NT2/D1 (cell line): ENCODE data around the gene CRY2.

Experiments
- DNase-seq: peaks from one replicate; pipeline ENCODE4 v3.0.0-alpha.2; 2011; ENCODE audit warnings: low read depth, low spot score
- H3K27me3 ChIP-seq: 2 replicates; pipeline ENCODE4 v1.6.0; 2011; ENCODE audit warnings: mild to moderate bottlenecking; ENCODE audit not compliant: insufficient read length, insufficient read depth
- H3K36me3 ChIP-seq: 2 replicates; pipeline ENCODE4 v1.6.1; 2011; ENCODE audit warnings: mild to moderate bottlenecking, low read length, mixed read lengths; ENCODE audit not compliant: insufficient read depth, insufficient read length
- H3K4me1 ChIP-seq: 2 replicates; pipeline ENCODE4 v1.5.1; 2011; ENCODE audit not compliant: insufficient read depth, insufficient read length
- H3K4me3 ChIP-seq: 2 replicates; pipeline ENCODE4 v1.5.1; 2011; ENCODE audit warnings: low read depth; ENCODE audit not compliant: insufficient read length
- H3K9ac ChIP-seq: 2 replicates; pipeline ENCODE4 v1.6.0; 2011; ENCODE audit warnings: low read depth; ENCODE audit not compliant: insufficient read length
- H3K9me3 ChIP-seq: 2 replicates; pipeline ENCODE4 v1.5.1; 2011; ENCODE audit warnings: mild to moderate bottlenecking, low read length; ENCODE audit not compliant: insufficient read depth
- SUZ12 ChIP-seq: IDR thresholded peaks from 2 replicates; pipeline ENCODE4 v1.6.1; 2011; ENCODE audit not compliant: insufficient read length, insufficient read depth; ENCODE audit errors: extremely low read depth
- YY1 ChIP-seq: IDR thresholded peaks from 2 replicates; pipeline ENCODE4 v1.6.1; 2011; ENCODE audit not compliant: insufficient read length, insufficient read depth
- ZNF274 ChIP-seq: IDR thresholded peaks from 2 replicates; pipeline ENCODE4 v1.6.1; 2011; ENCODE audit warnings: mild to moderate bottlenecking, low read depth, low read length

The CRY2 gene

DNA sequence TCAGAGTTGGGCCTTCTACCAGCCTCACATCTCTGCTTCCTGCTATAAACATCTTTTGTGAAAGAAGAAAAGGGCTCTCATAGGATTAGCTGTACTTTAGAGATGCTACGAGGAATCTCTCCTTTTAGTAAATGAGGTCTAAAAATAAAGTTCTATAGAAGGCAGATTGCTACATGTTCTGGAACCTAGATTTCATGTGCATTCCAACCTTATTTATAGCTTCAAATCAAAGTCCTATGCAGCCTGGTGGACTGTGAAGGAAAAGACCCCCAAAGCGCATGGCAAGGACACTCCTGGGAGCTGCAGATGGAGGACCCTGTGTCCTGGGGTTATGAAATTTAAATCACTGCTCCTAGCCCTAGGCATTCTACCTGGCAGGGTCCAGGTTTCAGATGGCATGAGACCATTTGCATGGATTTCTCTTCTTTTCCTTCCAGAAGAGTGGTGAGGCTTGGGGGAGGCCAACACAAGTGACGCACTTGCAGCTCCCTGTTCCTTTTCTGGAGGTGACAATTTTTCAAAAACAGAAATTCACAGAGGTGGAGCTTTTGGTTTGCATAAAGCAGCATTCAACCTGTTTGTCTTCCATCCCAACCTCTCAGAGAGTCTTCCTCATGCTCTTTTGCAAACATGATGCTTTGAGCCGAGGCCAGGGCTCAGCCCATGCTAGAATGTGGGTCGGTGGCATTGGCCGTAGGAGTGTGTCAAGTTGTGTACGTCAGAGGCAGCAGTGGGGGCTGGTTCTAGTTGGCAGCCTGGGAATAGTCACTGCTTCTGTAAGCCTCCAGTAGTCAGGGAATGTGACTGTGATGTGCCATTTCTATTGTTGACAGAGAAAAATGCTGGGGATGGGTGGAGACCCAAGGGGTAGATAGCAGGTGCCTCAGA is 6.3 kb downstream of the CRY2 start:
- no peak overlapping the region for H3K4me3 ChIP-seq
- TF ChIP-seq YY1 (no peak), SUZ12 (no peak), ZNF274 (no peak)
- H3K27me3 ChIP-seq = no peaks in the 10 kb centered on the region
- H3K4me1 ChIP-seq = peaks cover 30% of the 10 kb centered on the region
- no peak for DNase-seq
- H3K9ac ChIP-seq = no peak overlapping the region
- H3K9me3 ChIP-seq = no peaks in the 10 kb centered on the region
- H3K36me3 ChIP-seq = peaks cover 22% of the 10 kb centered on the region

DNA sequence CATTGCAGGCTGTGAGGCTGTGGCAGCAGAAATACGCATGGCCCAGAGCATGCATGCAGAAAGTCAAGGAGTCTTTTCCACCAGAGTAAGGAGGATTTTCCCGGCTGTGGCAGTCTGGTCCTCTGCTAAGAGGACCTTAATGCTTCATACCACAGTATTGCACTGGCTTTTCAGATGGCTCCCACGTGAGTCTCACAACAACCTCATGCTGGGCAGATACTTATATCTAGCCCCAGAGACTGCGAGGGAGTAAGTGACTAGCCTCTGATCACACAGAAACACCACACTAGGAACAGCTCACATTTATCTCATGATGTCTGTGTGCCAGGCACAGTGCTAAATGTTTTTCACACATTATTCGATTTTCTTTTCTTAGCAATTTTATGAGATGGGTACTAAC is 8.0 kb downstream of the CRY2 start:
- DNase-seq = no peak
- H3K36me3 ChIP-seq = peaks cover 31% of the 10 kb centered on the region
- no peaks in the 10 kb centered on the region for H3K9me3 ChIP-seq
- TF ChIP-seq ZNF274 = no peak
- TF ChIP-seq SUZ12 = no peak
- no peak for TF ChIP-seq YY1
- H3K9ac ChIP-seq = no peak overlapping the region
- H3K27me3 ChIP-seq = no peaks in the 10 kb centered on the region
- H3K4me3 ChIP-seq = no peak overlapping the region
- peaks cover 42% of the 10 kb centered on the region for H3K4me1 ChIP-seq

GRCh38 chr11:45856044-45856468 is 8.8 kb downstream of the CRY2 start:
- H3K36me3 ChIP-seq = peaks cover 39% of the 10 kb centered on the region
- H3K27me3 ChIP-seq = no peaks in the 10 kb centered on the region
- H3K4me3 ChIP-seq = no peak overlapping the region
- TF ChIP-seq ZNF274 (no peak), YY1 (no peak), SUZ12 (no peak)
- peaks cover 42% of the 10 kb centered on the region for H3K4me1 ChIP-seq
- H3K9ac ChIP-seq = no peak overlapping the region
- DNase-seq = no peak
- H3K9me3 ChIP-seq = no peaks in the 10 kb centered on the region

GRCh38 chr11:45857961-45858474 is 10.7 kb downstream of the CRY2 start:
- Histone ChIP-seq H3K9me3 (no peaks in the 10 kb centered on the region), H3K4me3 (no peak overlapping the region), H3K36me3 (peaks cover 56% of the 10 kb centered on the region), H3K4me1 (peaks cover 34% of the 10 kb centered on the region), H3K27me3 (no peaks in the 10 kb centered on the region), H3K9ac (no peak overlapping the region)
- no peak for DNase-seq
- TF ChIP-seq ZNF274 (no peak), YY1 (no peak), SUZ12 (no peak)

DNA sequence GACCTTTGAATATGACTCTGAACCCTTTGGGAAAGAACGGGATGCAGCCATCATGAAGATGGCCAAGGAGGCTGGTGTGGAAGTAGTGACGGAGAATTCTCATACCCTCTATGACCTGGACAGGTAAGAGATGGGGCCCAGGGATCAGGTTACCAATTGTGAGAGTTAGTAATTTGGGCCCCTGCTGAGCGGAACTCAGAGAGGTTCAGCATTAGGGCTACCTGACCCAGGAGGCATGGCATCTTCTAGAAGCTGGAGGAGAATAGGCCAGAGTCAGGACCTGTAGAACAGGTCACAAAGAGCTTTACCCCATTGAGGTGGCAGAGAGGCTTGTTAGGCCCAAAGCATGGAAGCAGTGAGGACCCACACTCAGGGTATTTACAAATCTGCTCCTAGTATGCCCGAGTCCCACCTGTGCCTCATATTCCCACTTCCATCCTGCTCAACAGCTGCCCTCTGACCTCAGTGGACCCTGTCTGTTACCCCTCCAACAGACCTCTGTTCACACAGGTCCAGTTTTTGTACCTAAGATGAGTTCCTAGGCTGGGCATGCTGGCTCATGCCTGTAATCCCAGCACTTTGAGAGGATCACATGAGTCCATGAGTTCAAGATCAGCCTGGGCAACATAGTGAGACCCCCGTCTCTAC is 11.6 kb downstream of the CRY2 start:
- no peak overlapping the region for H3K9ac ChIP-seq
- no peak overlapping the region for H3K4me3 ChIP-seq
- no peaks in the 10 kb centered on the region for H3K27me3 ChIP-seq
- DNase-seq = no peak
- no peaks in the 10 kb centered on the region for H3K9me3 ChIP-seq
- peaks cover 29% of the 10 kb centered on the region for H3K4me1 ChIP-seq
- no peak for TF ChIP-seq SUZ12
- TF ChIP-seq ZNF274 = no peak
- TF ChIP-seq YY1 = no peak
- H3K36me3 ChIP-seq = peaks cover 61% of the 10 kb centered on the region

GRCh38 chr11:45859661-45860140 is 12.4 kb downstream of the CRY2 start:
- no peak for TF ChIP-seq ZNF274
- no peak for TF ChIP-seq YY1
- no peak for TF ChIP-seq SUZ12
- Histone ChIP-seq H3K4me1 (peaks cover 27% of the 10 kb centered on the region), H3K9ac (peak overlapping the region; percentile 17), H3K4me3 (no peak overlapping the region), H3K27me3 (no peaks in the 10 kb centered on the region), H3K9me3 (no peaks in the 10 kb centered on the region), H3K36me3 (peaks cover 66% of the 10 kb centered on the region)
- DNase-seq = no peak

- Histone ChIP-seq H3K9ac (no peak overlapping the region), H3K27me3 (no peaks in the 10 kb centered on the region), H3K4me3 (no peak overlapping the region), H3K4me1 (peaks cover 22% of the 10 kb centered on the region), H3K36me3 (peaks cover 70% of the 10 kb centered on the region), H3K9me3 (no peaks in the 10 kb centered on the region)
- DNase-seq = no peak
- no peak for TF ChIP-seq YY1
- no peak for TF ChIP-seq SUZ12
- TF ChIP-seq ZNF274 = no peak
These were observed 13.1 kb downstream of the CRY2 start for GRCh38 chr11:45860348-45860747.
